Measurements from ENCODE around the gene WDR73. TPM values are rescaled to one million over a fixed set of nuclear protein-coding genes. Genes with fewer than 3 reads are reported as not detected.

Gene WDR73
- total and polyA plus RNA-seq, 9 of the 15 experiments (the other 6 are each of a cell fraction or from before 2014, with no cell fraction given) = 9.2 to 25.4 (median 21.7) TPM

GRCh38 chr15:84600687-84601554 lies 53.2 kb downstream of the WDR73 start, which contains the start of gene ZSCAN2 (continued):
- TF ChIP-seq ZBTB34 (CRISPR knock-in tag; IDR thresholded peaks at IDR 0.05) = no peak
- no peak for TF ChIP-seq ZBTB1 (CRISPR knock-in tag; IDR thresholded peaks at IDR 0.05; ENCODE audit: borderline replicate concordance, low read depth)
- TF ChIP-seq NRF1 (conservative IDR thresholded peaks at IDR 0.05 in 1 of 2, IDR thresholded peaks at IDR 0.05 in 1 of 2) = peak; percentile 43 to 53
- no peak for TF ChIP-seq TAF15 (IDR thresholded peaks at IDR 0.05; ENCODE audit: low read depth, low read length)
- peak; percentile 86 for TF ChIP-seq SOX6 (IDR thresholded peaks at IDR 0.05)
- no peak for TF ChIP-seq ATF1 (CRISPR knock-in tag; IDR thresholded peaks at IDR 0.05)
- TF ChIP-seq ATF1 (tag; IDR thresholded peaks at IDR 0.05) = 0 out of 2 replicates have a peak, but pooled peaks have one; percentile 36
- peak; percentile 96 for TF ChIP-seq PHF21A (IDR thresholded peaks at IDR 0.05; ENCODE audit: borderline replicate concordance, low read depth)
- peak in 1 of 2 experiments; percentile 24; a peak in 1 of 4 replicates for TF ChIP-seq TEAD1 (CRISPR knock-in tag; IDR thresholded peaks at IDR 0.05)
- 0 out of 2 replicates have a peak, but pooled peaks have one; percentile 37 for TF ChIP-seq TOE1 (IDR thresholded peaks at IDR 0.05; ENCODE audit: borderline replicate concordance)
- no peak for TF ChIP-seq TOE1 (CRISPR knock-in tag; IDR thresholded peaks at IDR 0.05; ENCODE audit: borderline replicate concordance, low read depth)
- TF ChIP-seq PTRF (tag; IDR thresholded peaks at IDR 0.05) = no peak
- TF ChIP-seq BCOR (IDR thresholded peaks at IDR 0.05) = peak; percentile 85
- TF ChIP-seq TARDBP (IDR thresholded peaks at IDR 0.05) = 0 out of 2 replicates have a peak, but pooled peaks have one; percentile 63
- TF ChIP-seq ZNF449 (CRISPR knock-in tag; IDR thresholded peaks at IDR 0.05) = no peak
- no peak for TF ChIP-seq TCFL5 (CRISPR knock-in tag; conservative IDR thresholded peaks at IDR 0.05)
- peak; percentile 46 for TF ChIP-seq SP2 (IDR thresholded peaks at IDR 0.05; ENCODE audit: extremely low read depth, low read depth, low read length, poor library complexity, severe bottlenecking)
- TF ChIP-seq CHD2 (IDR thresholded peaks at IDR 0.05; ENCODE audit: low read depth, low read length) = peak; percentile 43; the same call in 1 of the 2 replicates
- peak; percentile 9; the same call in 1 of the 2 replicates for TF ChIP-seq MXI1 (IDR thresholded peaks at IDR 0.05; ENCODE audit: low read depth, low read length)
- no peak for TF ChIP-seq RHOXF2B (CRISPR knock-in tag; conservative IDR thresholded peaks at IDR 0.05)
- 0 out of 2 replicates have a peak, but pooled peaks have one; percentile 29 for TF ChIP-seq CTBP1 (IDR thresholded peaks at IDR 0.05; ENCODE audit: borderline replicate concordance)
- TF ChIP-seq KDM5B (IDR thresholded peaks at IDR 0.05; ENCODE audit: insufficient replicate concordance, low read depth, low read length) = no peak
- peak; percentile 45; the same call in 1 of the 2 replicates for TF ChIP-seq SIN3B (IDR thresholded peaks at IDR 0.05; ENCODE audit: low read depth)
